Fibroblast of mammary gland (primary cell): ENCODE results near the gene HCFC1R1.
A peak's percentile ranks its signal among the peaks of the same experiment; 100 is the strongest.

Source experiments
- DNase-seq: peaks from one replicate; pipeline ENCODE4 v3.0.0-alpha.2; 2010; ENCODE audit warnings: low read depth
- H3K4me3 ChIP-seq: 2 replicates; pipeline ENCODE4 v1.5.1; 2011; ENCODE audit warnings: low read depth, mild to moderate bottlenecking, low read length, moderate library complexity; ENCODE audit not compliant: control insufficient read depth
- CTCF ChIP-seq: conservative IDR thresholded peaks from 2 replicates; pipeline ENCODE4 v1.5.1; 2011; ENCODE audit warnings: low read depth, low read length, inconsistent platforms; ENCODE audit not compliant: control insufficient read depth, insufficient read depth

Gene HCFC1R1

DNA sequence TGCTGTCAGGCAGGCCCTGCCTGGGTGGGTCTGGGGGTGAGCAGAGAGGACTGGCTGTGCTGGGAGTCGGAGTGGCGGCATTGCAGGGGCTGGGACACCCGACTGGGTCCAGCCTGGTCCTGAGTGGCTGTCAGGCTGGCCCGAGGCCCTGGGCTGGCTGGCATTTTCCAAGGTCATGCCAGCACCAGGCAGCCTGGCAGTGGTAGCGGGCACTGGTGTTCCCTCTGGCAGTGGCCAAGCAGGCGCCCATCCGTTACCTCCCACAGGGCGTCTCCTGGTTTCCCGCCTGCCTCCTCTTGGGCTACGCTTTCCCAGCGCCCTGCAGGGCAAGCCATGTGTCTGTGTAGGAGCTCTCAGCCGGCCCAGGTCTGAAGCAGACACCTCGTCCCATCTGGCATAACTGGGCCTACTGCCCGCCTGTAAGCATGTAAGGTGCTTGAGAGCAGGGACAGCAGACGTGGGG lies 37.8 kb downstream of the HCFC1R1 start:
- no peak for TF ChIP-seq CTCF
- no peak for DNase-seq
- no peak overlapping the region for H3K4me3 ChIP-seq

DNA sequence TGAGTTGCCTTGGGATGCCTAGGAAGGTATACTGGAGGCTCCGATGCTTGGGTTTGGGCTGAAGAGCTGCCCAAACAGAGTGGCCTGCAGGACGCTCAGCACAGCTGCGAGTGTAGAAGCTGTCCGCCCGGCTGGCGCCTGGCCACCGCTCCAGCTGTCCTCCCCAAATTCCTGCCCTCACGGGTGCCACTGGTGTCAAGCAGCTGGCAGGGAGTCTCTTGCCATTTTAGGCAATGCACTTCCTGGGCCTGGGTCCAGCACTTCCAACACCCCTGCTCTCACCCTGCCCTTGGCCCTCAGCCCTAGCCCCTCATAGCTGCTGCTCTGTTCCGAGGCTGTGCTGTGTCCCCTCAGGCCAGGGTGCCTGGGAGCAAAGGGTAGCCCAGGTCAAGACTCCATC lies 38.3 kb downstream of the HCFC1R1 start:
- no peak overlapping the region for H3K4me3 ChIP-seq
- no peak for DNase-seq
- TF ChIP-seq CTCF = no peak

GRCh38 chr16:2983706-2984136 lies 40.0 kb downstream of the HCFC1R1 start:
- TF ChIP-seq CTCF = peak; percentile 28
- DNase-seq = peak; percentile 75
- peak overlapping the region; percentile 29 for H3K4me3 ChIP-seq

- no peak overlapping the region for H3K4me3 ChIP-seq
- DNase-seq = no peak
- TF ChIP-seq CTCF = no peak
Measured at GRCh38 chr16:2982402-2982801, 41.3 kb downstream of the HCFC1R1 start.

- no peak for DNase-seq
- no peak overlapping the region for H3K4me3 ChIP-seq
- no peak for TF ChIP-seq CTCF
Measured at GRCh38 chr16:2981899-2982250, 41.9 kb downstream of the HCFC1R1 start.

DNA sequence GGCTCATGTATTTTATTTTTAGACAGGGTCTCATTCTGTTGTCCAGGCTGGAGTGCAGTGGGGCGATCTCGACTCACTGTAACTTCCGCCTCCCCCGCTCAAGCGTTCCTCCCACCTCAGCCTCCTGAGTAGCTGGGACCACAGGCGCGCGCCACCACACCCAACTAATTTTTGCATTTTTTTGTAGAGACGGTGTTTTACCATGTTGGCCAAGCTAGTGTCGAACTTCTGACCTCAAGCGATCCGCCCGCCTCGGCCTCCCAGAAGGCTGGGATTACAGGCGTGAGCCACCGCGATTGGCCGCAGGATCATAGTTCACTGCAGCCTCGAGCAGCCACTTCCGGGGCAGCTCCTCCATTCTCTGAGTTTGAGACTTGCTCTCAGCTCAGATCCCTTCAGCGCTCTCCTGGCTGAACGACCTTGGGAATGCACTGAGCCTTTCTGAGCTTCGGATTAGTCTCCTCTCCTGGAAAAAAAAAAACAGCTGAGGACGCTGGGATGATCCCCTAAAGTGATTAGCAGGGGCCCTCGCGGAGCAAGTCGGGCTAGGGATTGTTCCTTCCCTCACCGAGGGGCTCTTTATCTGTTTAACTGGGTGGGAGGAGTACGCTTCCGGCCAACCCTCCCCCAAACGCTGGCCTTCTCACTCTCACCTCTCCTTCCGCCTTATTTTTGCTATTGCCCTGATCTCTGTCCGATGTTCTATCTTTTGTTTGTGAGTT lies 42.4 kb downstream of the HCFC1R1 start:
- DNase-seq = no peak
- no peak overlapping the region for H3K4me3 ChIP-seq
- TF ChIP-seq CTCF = no peak
